ENCODE measurements around the gene AMPH. TPM values are rescaled to one million over a fixed set of nuclear protein-coding genes. Genes with fewer than 3 reads are reported as not detected.
"Not testable (repeated sequence)": the region's sequence is repeated elsewhere in the genome, so short reads cannot be mapped to it uniquely, and the experiment has no call there.

Gene AMPH
- total and polyA plus RNA-seq, 2 donors (not counting 1 experiment from before 2014, with no cell fraction given): 2.4 to 3.6 TPM

DNA sequence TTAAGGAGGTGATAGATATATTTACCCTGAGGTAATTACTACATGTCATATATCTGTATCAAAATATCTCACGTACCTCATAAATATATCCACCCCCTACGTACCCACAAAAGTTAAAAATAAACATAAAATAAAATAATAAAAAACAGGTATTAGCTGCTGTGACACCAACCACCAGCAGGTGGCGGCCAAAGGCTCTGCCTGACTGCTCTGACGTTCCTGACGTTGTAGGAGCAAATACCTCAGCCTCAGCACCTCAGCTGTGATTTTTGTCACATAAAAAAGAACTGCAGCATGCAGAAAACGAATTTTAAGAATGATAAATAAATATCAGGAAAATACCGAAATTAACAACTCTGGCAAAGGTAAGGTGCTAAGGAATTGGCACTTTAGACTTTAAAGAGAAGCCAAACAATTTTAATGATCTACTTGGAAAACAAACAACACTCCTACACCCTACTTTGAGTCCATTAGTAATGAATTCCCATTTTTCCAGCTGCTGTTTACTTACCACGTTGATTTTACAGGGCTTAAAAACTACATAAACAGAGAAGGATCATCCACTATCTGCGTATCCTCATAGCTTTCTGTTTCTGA lies 232.3 kb downstream of the AMPH start:
- no peak overlapping the region for H3K4me3 ChIP-seq (replicated peaks in 1 of 4; ENCODE audit: control extremely low read depth in 1 of 4, insufficient read depth in 1 of 4, low read depth in 3 of 4, low read length in 4 of 4)
- H3K4me1 ChIP-seq (ENCODE audit: control insufficient read depth, extremely low read depth, insufficient read depth, low read length): no peaks in the 10 kb centered on the region
- no peak overlapping the region for H3K9ac ChIP-seq (ENCODE audit: insufficient read depth, low read length)
- H3K9me3 ChIP-seq (ENCODE audit: control insufficient read depth, insufficient read depth, low read depth, low read length): no peaks in the 10 kb centered on the region
- no peak overlapping the region for H3K4me2 ChIP-seq (ENCODE audit: extremely low read depth, insufficient read depth, low read length)
- H2AFZ ChIP-seq (ENCODE audit: low read length): no peak overlapping the region
- H3K36me3 ChIP-seq (ENCODE audit: control insufficient read depth, insufficient read depth, low read length): no peaks in the 10 kb centered on the region
- no peaks in the 10 kb centered on the region for H3K27me3 ChIP-seq (ENCODE audit: control insufficient read depth, insufficient read depth, low read length)
- H3K27ac ChIP-seq (ENCODE audit: insufficient read depth, low read length): no peak overlapping the region
- no peaks in the 10 kb centered on the region for H3K79me2 ChIP-seq (ENCODE audit: control insufficient read depth, insufficient read depth, low read length)
- no peaks in the 10 kb centered on the region for H4K20me1 ChIP-seq (ENCODE audit: control insufficient read depth, extremely low read depth, insufficient read depth, low read length)
- peak; percentile 34 to 56 for DNase-seq (ENCODE audit: low read depth in 2 of 2)
- TF ChIP-seq, protein P1, sequence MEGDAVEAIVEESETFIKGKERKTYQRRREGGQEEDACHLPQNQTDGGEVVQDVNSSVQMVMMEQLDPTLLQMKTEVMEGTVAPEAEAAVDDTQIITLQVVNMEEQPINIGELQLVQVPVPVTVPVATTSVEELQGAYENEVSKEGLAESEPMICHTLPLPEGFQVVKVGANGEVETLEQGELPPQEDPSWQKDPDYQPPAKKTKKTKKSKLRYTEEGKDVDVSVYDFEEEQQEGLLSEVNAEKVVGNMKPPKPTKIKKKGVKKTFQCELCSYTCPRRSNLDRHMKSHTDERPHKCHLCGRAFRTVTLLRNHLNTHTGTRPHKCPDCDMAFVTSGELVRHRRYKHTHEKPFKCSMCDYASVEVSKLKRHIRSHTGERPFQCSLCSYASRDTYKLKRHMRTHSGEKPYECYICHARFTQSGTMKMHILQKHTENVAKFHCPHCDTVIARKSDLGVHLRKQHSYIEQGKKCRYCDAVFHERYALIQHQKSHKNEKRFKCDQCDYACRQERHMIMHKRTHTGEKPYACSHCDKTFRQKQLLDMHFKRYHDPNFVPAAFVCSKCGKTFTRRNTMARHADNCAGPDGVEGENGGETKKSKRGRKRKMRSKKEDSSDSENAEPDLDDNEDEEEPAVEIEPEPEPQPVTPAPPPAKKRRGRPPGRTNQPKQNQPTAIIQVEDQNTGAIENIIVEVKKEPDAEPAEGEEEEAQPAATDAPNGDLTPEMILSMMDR (conservative IDR thresholded peaks at IDR 0.05 in 1 of 2, IDR thresholded peaks at IDR 0.05 in 1 of 2; ENCODE audit: low read depth in 1 of 2, low read length in 2 of 2): peak; percentile 87 to 95
- no peak for TF ChIP-seq EZH2 (IDR thresholded peaks at IDR 0.05; ENCODE audit: low read length, missing control alignments)

DNA sequence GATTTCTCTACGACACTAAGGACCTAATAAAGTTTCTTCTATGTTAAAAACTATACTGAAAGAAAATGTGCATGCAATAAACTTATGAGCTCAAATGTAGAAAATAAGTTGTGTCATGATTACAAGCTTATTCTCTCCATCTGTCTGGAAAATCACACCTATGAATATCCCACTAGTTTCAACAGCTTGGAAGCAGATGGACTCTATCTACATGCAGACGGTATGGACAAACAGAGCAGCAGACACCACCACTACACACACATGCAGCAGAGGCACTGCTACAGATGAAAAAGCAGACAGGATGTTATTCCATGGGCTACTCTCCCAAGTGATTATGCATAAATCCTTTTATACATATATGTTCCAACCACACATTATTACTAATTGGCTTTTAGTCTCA lies 234.3 kb downstream of the AMPH start:
- no peak overlapping the region for H3K4me2 ChIP-seq (ENCODE audit: extremely low read depth, insufficient read depth, low read length)
- H3K79me2 ChIP-seq (ENCODE audit: control insufficient read depth, insufficient read depth, low read length): no peaks in the 10 kb centered on the region
- DNase-seq (ENCODE audit: low read depth in 2 of 2): no peak
- no peak overlapping the region for H2AFZ ChIP-seq (ENCODE audit: low read length)
- H3K36me3 ChIP-seq (ENCODE audit: control insufficient read depth, insufficient read depth, low read length): no peaks in the 10 kb centered on the region
- no peaks in the 10 kb centered on the region for H3K9me3 ChIP-seq (ENCODE audit: control insufficient read depth, insufficient read depth, low read depth, low read length)
- H3K4me1 ChIP-seq (ENCODE audit: control insufficient read depth, extremely low read depth, insufficient read depth, low read length): no peaks in the 10 kb centered on the region
- no peak overlapping the region for H3K4me3 ChIP-seq (replicated peaks in 1 of 4; ENCODE audit: control extremely low read depth in 1 of 4, insufficient read depth in 1 of 4, low read depth in 3 of 4, low read length in 4 of 4)
- H3K27me3 ChIP-seq (ENCODE audit: control insufficient read depth, insufficient read depth, low read length): no peaks in the 10 kb centered on the region
- H3K27ac ChIP-seq (ENCODE audit: insufficient read depth, low read length): no peak overlapping the region
- H3K9ac ChIP-seq (ENCODE audit: insufficient read depth, low read length): no peak overlapping the region
- no peak for TF ChIP-seq EZH2 (IDR thresholded peaks at IDR 0.05; ENCODE audit: low read length, missing control alignments)
- TF ChIP-seq, protein P1 (conservative IDR thresholded peaks at IDR 0.05 in 1 of 2, IDR thresholded peaks at IDR 0.05 in 1 of 2; ENCODE audit: low read depth in 1 of 2, low read length in 2 of 2): no peak
- no peaks in the 10 kb centered on the region for H4K20me1 ChIP-seq (ENCODE audit: control insufficient read depth, extremely low read depth, insufficient read depth, low read length)

DNA sequence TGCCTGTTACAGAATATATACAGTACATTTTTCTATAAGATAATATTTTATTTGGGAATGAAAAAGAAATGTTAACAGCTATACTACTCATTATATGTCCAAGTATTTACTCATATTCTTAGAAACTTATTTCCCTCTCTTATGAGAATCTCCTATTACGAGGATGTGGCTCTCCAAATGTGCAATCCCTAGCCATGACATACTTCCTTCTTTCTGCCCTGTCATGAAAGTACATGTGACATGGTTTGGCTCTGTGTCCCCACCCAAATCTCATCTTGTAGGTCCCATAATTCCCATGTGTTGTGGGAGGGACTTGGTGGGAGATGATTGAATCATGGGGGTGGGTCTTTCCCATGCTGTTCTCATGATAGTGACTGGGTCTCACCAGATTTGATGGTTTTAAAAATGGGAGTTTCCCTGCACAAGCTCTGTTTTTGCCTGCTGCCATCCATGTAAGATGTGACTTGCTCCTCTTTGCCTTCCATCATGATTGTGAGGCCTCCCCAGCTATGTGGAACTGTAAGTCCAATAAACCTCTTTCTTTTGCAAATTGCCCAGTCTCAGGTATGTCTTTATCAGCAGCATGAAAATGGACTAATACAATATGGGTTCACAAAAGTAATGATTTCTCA lies 235.1 kb downstream of the AMPH start:
- H2AFZ ChIP-seq (ENCODE audit: low read length); H3K27ac ChIP-seq (ENCODE audit: insufficient read depth, low read length); H3K36me3 ChIP-seq (ENCODE audit: control insufficient read depth, insufficient read depth, low read length); H4K20me1 ChIP-seq (ENCODE audit: control insufficient read depth, extremely low read depth, insufficient read depth, low read length); H3K4me1 ChIP-seq (ENCODE audit: control insufficient read depth, extremely low read depth, insufficient read depth, low read length); DNase-seq (ENCODE audit: low read depth in 2 of 2); H3K4me2 ChIP-seq (ENCODE audit: extremely low read depth, insufficient read depth, low read length); H3K9me3 ChIP-seq (ENCODE audit: control insufficient read depth, insufficient read depth, low read depth, low read length); H3K27me3 ChIP-seq (ENCODE audit: control insufficient read depth, insufficient read depth, low read length); H3K9ac ChIP-seq (ENCODE audit: insufficient read depth, low read length); H3K79me2 ChIP-seq (ENCODE audit: control insufficient read depth, insufficient read depth, low read length); H3K4me3 ChIP-seq (replicated peaks in 1 of 4; ENCODE audit: control extremely low read depth in 1 of 4, insufficient read depth in 1 of 4, low read depth in 3 of 4, low read length in 4 of 4): not testable (repeated sequence)
